Activated CD4-positive, alpha-beta T cell treated with anti-CD3 and anti-CD28 coated beads, Interleukin-2, amount 50 U/mL, for 24 hours (primary cell): ENCODE data around the gene THRB.
"Not testable (repeated sequence)": the region's sequence is repeated elsewhere in the genome, so short reads cannot be mapped to it uniquely, and the experiment has no call there.

ENCODE experiments used
- DNase-seq, 2 donors: peaks; one replicate each; pipeline ENCODE4 v3.0.0-alpha.2; 2020; ENCODE audit warnings: low read depth in 1 of 2, low spot score in 1 of 2

THRB gene

GRCh38 chr3:24450160-24450907 lies 44.3 kb downstream of the THRB start:
- no peak for DNase-seq

DNA sequence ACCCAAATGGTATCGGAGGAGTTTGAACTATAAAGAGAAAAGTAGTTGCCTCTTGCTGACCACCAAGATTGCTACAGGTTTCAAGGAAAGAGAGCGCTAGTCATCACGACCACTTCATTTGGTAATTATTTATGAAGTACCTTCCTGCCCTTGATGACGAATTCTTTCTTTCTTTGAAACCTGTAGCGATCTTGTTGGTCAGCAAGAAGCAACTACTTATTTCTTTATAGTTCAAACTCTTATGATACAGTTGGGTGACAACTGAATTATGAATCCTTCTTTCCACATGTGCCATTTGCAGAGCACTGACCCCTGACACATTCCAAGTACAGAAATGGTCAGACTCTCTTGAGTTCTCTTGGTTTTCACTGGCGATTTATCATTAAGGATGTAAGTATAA lies 46.8 kb downstream of the THRB start:
- DNase-seq, result no peak

DNA sequence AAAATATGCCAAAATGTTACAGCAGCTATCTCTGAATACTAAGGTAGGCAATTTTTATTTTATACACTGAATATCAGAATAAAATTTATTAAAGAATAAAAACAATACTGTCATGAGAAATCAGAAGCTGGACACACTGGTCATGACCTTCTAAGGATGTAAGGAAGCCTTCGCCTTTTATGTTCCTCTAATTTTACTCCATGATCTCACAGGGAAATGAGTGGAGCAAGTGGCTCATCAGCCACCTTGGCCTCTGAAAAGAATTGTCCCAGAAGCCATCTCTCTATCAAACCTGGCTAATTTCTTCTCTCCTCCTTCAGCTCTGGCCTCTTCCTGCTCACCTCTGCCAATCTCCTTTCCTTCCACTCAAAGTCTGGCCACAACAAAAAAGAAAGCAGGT lies 48.6 kb downstream of the THRB start:
- no peak for DNase-seq

DNA sequence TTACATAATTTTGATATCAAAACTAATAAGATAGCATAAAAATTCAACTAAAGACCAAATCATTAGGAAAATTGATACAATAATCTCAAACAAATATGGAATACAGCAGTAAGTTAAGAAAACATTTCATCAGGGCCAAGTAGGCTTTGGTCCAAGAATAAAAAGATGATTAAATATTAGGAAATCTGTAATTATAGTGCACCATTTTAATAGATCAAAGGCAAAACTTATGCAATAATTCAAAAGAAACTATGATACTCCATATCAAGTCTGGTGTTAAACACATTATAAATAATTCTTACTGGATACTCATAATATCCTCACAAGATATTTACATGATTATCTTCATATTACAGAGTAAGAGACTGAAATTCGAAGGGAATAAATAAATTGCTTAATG lies 51.2 kb downstream of the THRB start:
- DNase-seq, result no peak

DNA sequence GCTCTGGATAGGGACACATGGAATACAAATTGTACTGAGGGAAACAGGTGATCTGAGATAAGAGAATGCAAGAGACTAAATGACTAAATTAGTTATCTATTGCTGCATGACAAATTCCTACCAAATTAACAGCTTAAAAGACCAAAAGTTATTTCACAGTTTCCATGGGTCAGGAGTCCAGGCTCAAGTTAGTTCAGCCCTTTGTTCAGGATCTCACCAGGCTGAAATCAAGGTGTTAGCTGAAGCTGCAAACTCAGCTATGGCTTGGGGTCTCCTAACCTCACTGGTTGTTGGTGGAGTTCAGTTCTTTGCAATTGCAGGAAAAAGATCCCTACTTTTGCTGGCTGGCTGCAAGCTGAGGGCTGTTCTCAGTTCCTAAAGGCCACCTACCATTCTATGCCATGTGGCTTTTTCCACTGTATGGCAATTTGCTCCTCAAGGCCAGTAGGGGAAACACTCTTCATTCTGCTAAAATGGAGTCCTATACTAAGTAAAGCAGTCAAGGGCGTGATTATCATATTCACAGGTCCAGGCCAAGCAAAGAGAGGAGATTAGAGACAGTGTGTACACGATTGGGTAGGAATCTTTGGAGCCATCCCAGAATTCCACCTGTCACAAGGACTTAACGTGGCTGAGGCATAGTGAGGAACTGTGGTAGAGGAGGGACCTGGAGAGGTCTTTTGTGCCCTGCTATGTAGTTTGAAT lies 53.7 kb downstream of the THRB start:
- no peak for DNase-seq

- no peak for DNase-seq
These were observed 55.6 kb downstream of the THRB start for GRCh38 chr3:24439021-24439420.

DNA sequence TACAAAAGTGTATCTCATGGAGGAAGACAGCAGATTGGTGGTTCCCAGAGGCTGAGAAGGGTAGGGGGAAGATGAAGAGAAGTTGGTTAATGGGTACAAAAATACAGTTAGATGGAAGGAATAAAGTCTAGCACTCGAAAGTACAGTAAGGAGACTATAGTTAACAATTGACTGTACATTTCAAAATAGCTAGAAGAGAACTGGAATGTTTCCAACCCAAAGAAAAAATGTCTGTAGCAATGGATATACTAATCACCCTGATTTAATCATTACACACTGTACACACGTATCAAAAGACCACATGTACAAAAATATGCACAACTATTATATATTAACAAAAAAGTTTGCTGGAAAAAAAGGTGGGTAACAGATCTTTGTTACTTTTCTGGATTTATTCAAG lies 57.3 kb downstream of the THRB start:
- no peak for DNase-seq

- no peak for DNase-seq
These were observed 59.1 kb downstream of the THRB start for GRCh38 chr3:24435584-24435983.

- no peak for DNase-seq
These were observed 60.0 kb downstream of the THRB start for GRCh38 chr3:24434651-24435050.

DNA sequence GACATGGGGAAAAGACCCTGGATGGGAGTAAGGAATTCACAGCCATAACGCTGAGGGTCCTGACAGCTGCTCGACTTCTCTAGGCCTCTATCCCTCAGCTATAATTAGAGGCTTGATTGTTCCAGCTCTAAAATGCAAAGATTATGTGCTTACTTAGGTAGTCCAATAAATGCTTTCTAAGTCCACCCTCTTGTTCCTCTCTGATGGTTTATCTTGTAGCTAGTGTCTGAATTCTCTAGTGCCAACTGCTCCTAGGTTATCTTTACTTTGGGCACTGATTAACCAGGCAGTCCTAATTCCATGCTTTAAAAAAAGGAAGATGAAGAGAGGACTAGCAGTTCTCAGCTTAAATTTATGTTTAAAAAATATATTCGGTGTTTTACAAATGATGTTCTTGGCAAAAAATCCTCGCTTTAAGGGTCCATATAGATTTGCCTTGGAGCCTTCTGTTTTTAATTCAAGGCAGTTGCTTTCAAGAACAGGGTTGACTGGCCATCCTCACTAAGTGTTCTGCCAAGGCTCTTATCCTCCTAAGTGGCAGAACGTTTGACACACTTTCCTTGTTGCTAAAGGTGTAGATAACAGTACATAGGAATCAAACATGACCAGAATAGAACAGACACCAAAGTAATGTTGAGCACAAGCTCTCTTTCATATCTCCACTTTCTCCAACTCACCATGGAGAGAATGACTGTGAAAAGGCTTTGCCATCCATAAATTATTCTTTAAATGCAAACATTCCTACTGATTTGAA lies 60.6 kb downstream of the THRB start:
- DNase-seq, result no peak

DNA sequence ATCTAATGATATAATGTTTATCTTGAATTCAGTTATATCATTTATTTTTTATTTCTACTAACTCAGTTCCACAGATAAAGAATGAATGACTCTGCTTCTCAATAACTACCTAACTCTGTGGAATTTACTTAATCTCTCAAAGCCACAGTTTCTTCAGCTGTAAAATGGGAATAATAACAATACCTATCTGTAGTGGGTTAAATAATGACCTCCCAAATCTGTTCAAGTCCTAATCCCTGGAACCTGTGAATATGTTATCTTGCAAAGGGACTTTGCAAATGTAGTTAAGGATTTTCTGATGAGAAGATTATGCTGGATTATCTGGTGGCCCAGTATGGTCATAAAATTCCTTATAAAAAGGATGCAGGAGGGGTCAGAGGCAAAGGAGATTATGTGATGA lies 61.7 kb downstream of the THRB start:
- DNase-seq, result no peak

- no peak for DNase-seq
These were observed 66.2 kb downstream of the THRB start for GRCh38 chr3:24428481-24428880.

GRCh38 chr3:24426896-24427295 lies 67.8 kb downstream of the THRB start:
- DNase-seq, result no peak

DNA sequence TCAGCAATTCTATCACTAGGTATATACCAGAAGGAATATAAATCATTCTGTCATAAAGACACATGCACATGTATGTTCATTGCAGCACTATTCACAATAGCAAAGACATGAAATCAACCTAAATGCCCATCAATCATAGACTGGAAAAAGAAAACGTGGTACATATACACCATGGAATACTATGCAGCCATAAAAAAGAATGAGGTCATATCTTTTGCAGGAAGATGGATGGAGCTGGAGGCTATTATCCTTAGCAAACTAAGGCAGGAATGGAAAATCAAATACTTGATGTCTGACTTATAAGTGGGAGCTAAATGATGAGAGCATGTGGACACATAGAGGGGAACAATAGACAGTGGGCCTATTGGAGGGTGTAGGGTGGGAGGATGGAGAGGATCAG lies 73.8 kb downstream of the THRB start:
- not testable (repeated sequence) for DNase-seq

DNA sequence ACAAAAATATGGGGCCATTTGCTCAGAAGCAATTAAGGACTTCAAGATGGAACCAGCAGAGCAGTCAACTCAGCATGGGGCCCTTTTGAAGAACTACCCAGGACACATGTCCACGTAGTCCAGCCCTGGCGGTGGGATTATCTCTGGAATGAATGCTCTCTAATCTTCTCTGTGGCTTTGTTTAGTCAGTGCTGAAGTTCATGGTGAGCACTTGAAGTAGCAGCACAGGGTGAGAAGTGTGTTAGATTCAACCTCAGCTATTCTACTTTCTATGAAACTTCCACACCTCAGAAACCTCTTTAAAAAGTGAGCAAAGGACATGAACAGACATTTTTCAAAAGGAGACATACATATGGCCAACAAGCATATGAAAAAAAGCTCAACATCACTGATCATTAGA lies 74.4 kb downstream of the THRB start:
- no peak for DNase-seq

- DNase-seq, result no peak
These were observed 75.4 kb downstream of the THRB start for GRCh38 chr3:24419067-24419791.

GRCh38 chr3:24417730-24418129 lies 76.9 kb downstream of the THRB start:
- no peak for DNase-seq

GRCh38 chr3:24416224-24416623 lies 78.4 kb downstream of the THRB start:
- no peak for DNase-seq

- no peak for DNase-seq
These were observed 78.8 kb downstream of the THRB start for GRCh38 chr3:24415824-24416223.

- not testable (repeated sequence) for DNase-seq
These were observed 81.0 kb downstream of the THRB start for GRCh38 chr3:24413662-24414061.

GRCh38 chr3:24410860-24411259 lies 83.8 kb downstream of the THRB start:
- DNase-seq, result no peak
